GM18502 (cell line): Measurements from ENCODE around the gene PRKCH.
A peak's percentile ranks its signal among the peaks of the same experiment; 100 is the strongest.

Experiments used
- ATAC-seq: cut with Tn5 transposase; IDR thresholded peaks from one replicate; pipeline ENCODE4 v1.9.1; 2021; ENCODE audit warnings: mild to moderate bottlenecking; ENCODE audit not compliant: unreplicated experiment, poor library complexity

Gene PRKCH

GRCh38 chr14:61321385-61322010 lies at the start of gene PRKCH:
Gene PRKCH (plus strand): TSS chr14:61321579. CDS start chr14:61322102, 523 bp downstream.
- no peak for ATAC-seq

DNA sequence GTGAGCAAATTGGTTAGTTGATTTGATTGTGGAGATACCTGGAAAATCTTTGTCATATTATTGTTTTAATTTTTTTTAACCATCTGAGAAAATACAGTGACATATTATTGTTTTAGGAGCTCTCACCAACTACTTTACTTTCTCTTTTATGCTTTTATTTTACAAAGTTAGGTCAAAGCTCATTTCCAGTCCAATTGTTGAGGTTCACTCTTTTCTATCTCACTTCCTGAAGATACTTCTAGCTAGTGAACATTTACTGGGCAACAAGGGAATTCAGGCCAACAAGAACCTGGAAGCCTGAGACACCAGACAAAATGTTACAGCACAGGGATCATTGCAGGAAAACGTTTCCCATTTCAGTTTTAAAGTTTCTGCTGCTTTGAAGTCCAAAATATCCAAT lies 44.1 kb upstream of the PRKCH start:
- ATAC-seq = no peak

DNA sequence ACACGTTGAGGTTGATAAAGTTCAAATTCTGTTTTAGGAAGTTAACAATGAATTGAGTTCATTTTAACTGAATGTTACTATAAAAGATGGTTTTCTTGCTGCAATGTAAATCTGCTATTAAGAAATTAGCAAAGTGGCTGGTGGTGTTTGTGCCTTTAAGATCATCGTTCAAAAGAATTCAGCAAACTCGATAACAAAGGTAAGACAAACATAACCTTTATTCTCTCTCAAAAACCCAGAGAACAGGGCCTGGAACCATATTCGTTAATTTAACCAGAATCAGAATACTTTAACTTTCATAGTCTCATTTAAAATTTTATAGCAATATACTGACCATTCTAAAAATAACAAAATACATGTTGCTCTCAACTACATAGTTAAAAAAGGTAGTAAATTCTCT lies 43.6 kb upstream of the PRKCH start:
- no peak for ATAC-seq

GRCh38 chr14:61279082-61279481 lies 42.3 kb upstream of the PRKCH start:
- ATAC-seq = no peak

DNA sequence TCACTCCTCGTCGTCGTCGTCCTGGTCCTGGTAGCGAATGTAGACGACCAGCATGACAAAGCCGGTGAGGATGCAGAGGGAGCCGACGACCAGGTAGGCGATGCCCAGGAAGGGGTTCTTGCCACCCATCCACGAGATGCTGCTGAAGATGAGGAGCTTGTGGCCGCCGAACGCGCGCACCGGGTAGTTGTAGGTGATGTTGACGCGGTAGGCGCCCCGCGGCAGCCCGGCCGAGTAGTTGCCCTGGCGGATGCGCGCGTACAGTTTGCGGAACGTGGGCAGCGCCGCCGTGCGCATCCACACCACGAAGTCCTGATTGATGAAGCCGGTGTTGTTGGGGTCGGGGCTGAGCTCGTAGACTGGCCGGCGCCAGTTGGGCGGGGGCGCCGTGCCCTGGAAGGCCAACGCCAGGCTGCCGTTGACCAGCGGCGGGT lies 41.3 kb upstream of the PRKCH start:
- ATAC-seq = no peak

DNA sequence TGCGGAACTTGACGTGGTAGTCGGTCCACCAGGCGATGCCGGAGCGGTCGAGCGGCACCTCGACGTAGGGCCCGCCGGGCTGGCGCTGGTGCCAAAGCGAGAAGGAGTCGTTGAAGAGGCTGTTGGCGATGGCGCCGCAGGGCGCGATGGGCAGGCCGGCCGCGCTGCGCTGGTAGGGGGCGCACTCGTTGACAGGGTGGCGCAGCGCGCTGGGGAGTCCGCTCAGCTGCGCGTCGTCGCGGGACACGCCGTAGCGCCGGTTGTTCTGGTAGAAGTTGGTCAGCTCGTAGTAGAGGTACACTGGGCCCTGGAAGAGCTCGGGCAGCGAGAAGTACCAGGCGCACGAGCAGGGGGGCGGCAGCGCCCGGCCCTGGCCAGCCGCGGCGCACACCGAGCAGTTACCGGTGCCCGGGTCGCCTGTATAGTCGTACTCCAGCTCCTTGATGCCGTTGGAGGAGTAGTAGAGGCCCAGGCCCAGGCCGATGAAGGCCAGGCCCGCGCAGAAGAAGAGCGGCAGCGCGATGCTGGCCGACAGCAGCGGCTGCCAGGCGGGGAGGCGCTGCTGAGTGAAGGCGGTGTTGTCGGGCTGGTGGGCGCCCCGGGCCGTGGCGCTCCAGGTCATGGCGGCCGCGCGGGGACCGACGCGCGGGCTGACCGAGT lies 40.7 kb upstream of the PRKCH start:
- ATAC-seq = no peak

GRCh38 chr14:61281186-61281947 lies 40.0 kb upstream of the PRKCH start, which contains the start of gene TMEM30B:
Gene TMEM30B (minus strand): TSS chr14:61281338. CDS start chr14:61281147, 191 bp downstream.
- ATAC-seq = no peak

DNA sequence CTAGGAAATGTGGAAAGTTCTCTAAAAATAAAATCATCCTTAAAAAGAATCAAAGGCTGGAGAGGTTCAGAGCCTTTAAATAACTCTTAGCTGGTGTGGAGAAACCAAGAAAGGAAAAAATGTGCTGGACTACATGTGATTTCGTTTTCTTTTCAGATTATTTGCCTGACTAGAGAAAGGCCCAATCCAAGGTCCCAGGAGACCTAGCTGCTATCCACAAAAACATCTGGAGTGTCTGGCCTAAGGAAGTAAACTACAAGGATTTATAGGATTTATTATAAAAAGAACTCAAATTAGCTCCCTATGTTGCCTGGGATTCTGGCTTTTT lies 39.5 kb upstream of the PRKCH start:
- ATAC-seq = no peak

DNA sequence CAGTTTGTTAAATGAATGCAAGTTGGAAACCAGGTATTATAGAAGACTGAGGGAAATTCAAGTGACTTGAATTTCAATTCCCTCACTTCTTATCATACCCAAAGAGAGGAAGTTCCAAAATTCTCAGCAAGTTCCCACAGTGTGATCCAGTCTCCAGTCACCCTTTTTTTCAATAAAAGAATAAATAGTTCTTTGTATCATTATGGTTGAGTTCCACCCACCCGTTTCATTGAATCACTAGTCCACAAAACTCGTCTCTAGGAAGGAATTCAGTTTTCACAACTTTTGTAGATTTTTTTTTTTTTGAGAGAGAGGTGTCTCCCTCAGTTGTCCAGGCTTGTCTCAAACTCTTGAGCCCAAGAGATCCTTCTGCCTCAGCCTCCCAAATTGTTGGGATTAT lies 38.6 kb upstream of the PRKCH start:
- ATAC-seq = no peak

- ATAC-seq = no peak
Observed at GRCh38 chr14:61284001-61284400, 37.4 kb upstream of the PRKCH start.

DNA sequence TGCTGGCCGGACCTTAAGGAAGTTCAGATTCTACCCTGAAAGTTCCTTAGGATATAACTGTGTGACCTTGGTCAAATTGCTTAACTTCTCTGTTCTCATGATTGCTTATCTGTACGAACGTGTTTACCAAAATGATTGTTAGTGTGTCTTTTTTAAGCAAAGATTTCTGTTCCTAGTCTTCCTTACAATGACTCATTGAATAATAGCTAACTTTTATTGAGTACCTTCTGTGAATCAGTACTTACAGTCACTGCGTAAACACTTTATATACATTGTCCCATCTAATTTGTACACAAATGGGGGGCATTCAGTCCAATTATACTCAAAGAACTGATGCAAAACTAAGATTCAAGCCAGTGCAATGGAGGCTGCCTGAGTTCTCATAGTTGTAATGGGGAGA lies 36.0 kb upstream of the PRKCH start:
- ATAC-seq = no peak

- no peak for ATAC-seq
Observed at GRCh38 chr14:61287196-61287595, 34.2 kb upstream of the PRKCH start.

DNA sequence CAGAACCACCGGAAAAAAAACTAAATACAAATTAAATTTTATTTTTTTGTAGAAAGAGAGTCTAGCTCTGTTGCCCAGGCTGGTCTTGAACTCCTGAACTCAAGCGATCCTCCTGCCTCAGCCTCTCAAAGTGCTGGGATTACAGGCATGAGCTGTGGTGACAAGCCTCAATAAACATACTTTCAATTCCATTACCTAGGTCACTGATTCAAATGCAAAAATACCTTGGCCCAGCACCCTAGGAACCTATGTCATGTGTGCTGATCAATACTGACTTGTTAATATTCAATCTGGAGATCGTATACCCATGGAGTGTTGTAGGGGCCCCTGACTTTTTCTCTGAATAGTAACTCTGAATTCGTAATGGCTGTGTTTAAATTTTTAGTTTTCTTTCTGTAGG lies 33.2 kb upstream of the PRKCH start:
- ATAC-seq = no peak

- no peak for ATAC-seq
Observed at GRCh38 chr14:61288720-61289119, 32.7 kb upstream of the PRKCH start.

GRCh38 chr14:61290701-61291100 lies 30.7 kb upstream of the PRKCH start:
- no peak for ATAC-seq

GRCh38 chr14:61296151-61296550 lies 25.2 kb upstream of the PRKCH start:
- no peak for ATAC-seq

- ATAC-seq = peak; percentile 54
Observed at GRCh38 chr14:61296719-61297502, 24.5 kb upstream of the PRKCH start.

- ATAC-seq = no peak
Observed at GRCh38 chr14:61297581-61297980, 23.8 kb upstream of the PRKCH start.

DNA sequence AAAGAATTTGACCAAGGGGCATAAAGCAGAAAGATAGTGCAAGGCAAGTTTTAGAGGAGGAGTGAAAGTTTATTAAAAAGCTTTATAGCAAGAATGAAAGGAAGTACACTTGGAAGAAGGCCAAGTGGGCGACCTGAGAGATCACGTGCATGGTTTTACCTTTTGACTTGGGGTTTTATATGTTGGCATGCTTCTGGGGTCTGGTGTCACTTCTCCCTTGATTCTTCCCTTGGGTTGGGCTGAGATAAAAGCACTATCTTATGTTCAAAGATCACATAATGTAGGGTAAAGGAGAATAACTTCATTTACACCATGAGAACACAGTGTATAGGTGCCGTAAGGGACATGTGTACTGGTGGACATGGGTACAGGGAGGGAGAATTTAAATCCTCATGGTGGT lies 22.6 kb upstream of the PRKCH start:
- no peak for ATAC-seq

DNA sequence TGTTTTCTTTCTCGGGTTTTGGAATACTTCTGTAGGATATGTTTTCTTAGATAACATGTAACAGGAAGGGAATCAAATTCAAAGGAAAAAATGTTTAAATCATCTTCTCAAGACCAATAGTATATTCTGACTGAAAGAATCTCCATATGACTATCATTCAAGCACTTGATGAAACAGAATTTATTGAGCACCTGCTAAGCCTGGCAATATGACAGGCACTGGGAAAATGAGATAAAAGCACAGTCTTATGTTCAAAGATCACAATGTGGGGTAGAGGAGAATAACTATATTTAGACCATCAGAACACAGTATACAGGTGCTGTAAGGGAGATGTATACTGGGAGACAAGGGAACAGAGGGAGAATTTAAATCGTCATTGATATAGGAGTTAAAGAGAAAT lies 21.2 kb upstream of the PRKCH start:
- ATAC-seq = no peak

DNA sequence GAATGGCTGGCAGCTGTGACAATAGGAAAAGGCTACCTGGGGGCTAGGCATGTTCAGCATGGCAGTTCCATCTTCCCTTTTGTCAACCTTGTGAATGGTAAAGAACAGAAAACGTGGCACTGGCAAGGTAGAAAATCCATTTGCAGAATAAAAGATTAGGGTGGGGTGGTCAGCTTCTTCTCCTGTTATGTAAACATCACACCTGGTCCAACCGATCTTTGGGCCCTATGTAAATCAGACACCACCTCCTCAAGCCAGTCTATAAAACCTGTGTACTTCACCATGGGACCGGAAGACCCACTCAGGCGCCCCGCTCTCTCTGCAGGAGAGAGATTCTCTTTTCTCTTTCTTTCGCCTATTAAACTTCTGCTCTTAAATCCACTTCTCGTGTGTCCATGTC lies 20.6 kb upstream of the PRKCH start:
- ATAC-seq = no peak
